ENCODE results near the gene VANGL1.

The VANGL1 gene

DNA sequence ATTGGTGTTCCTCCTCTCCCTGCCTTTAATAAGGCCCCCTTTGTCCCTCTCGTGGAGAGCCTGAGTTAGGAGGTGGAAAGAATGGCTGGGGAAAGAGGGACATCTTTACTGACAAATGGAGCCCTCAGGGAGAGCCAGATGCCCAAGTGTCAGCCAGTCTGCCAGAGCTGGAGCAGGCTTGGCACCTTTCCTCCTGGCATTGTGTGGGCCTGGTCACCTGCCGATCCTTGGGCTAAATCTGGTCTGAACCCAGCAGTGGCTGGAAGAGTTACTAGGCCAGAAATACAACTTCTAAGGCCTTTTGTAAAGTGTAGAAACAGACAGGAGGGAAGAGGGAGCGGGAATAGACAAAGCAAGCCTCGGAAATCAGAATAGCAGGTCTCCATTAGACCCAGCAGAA is 24.9 kb downstream of the VANGL1 start:
- Histone ChIP-seq H2BK12ac (ENCODE audit: low read length in 2 of 2) (no peak overlapping the region), H3K23ac (ENCODE audit: low read length in 2 of 2) (no peak overlapping the region), H3K36me3 (ENCODE audit: control insufficient read depth in 1 of 2, insufficient read depth in 2 of 2, low read depth in 1 of 2, low read length in 2 of 2) (peaks cover 36 to 66% of the 10 kb centered on the region in 2 experiments), H3K14ac (ENCODE audit: low read length in 2 of 2) (no peak overlapping the region), H3K18ac (ENCODE audit: low read depth in 1 of 2, low read length in 2 of 2) (no peak overlapping the region), H3K4me3 (ENCODE audit: insufficient read depth in 1 of 2, low read depth in 1 of 2, low read length in 2 of 2) (no peak overlapping the region), H3K9me3 (ENCODE audit: control insufficient read depth, low read length) (peaks cover 16% of the 10 kb centered on the region), H2BK15ac (ENCODE audit: low read depth, poor library complexity, severe bottlenecking) (no peak overlapping the region), H3K27me3 (ENCODE audit: control insufficient read depth in 1 of 2, insufficient read depth in 1 of 2, low read length in 2 of 2) (no peaks in the 10 kb centered on the region), H3K4ac (ENCODE audit: low read depth in 1 of 2, low read length in 2 of 2) (no peak overlapping the region), H2AFZ (ENCODE audit: low read depth, low read length) (no peak overlapping the region), H4K8ac (ENCODE audit: low read length) (no peak overlapping the region), H4K91ac (ENCODE audit: low read length) (no peak overlapping the region), H3K4me1 (ENCODE audit: control insufficient read depth, insufficient read depth, low read depth, low read length) (peaks cover 17% of the 10 kb centered on the region), H3K4me2 (ENCODE audit: low read length, poor library complexity, severe bottlenecking) (no peak overlapping the region), H2BK5ac (ENCODE audit: low read depth, low read length, poor library complexity, severe bottlenecking) (no peak overlapping the region), H3K27ac (ENCODE audit: low read length, poor library complexity, severe bottlenecking) (no peak overlapping the region), H3K9ac (ENCODE audit: low read length) (no peak overlapping the region), H2AK5ac (ENCODE audit: low read length, severe bottlenecking) (no peak overlapping the region), H2BK120ac (ENCODE audit: low read depth, low read length) (no peak overlapping the region), H3K79me1 (replicated peaks; ENCODE audit: low read length, poor library complexity, severe bottlenecking) (peaks cover 43% of the 10 kb centered on the region)
- DNase-seq: no peak
- WGBS: 97% methylated on average over 4 of the region's 4 CpGs

DNA sequence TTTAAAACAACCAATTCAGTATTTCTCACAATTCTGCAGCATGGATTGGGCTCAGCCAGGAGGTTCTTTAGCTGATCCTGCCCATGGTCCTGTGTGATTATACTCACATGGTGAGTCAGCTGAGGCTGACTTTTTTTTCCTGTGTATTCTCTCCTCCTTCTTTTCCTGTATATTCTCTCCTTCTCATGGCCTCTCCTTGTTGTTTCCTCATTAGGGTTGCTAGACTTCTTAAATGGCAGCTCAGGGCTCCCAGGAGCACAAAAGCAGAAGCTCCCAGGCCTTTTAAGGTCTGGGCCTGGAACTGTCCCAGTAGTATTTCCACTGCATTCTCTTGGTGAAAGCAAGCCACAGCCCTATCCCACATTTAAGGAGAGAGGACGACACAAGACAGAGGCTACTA is 26.8 kb downstream of the VANGL1 start:
- Histone ChIP-seq H3K4ac (ENCODE audit: low read depth in 1 of 2, low read length in 2 of 2) (no peak overlapping the region), H3K4me1 (ENCODE audit: control insufficient read depth, insufficient read depth, low read depth, low read length) (peaks cover 22% of the 10 kb centered on the region), H3K27ac (ENCODE audit: low read length, poor library complexity, severe bottlenecking) (peak overlapping the region; percentile 65), H4K91ac (ENCODE audit: low read length) (no peak overlapping the region), H2AFZ (ENCODE audit: low read depth, low read length) (no peak overlapping the region), H3K9me3 (ENCODE audit: control insufficient read depth, low read length) (peaks cover 16% of the 10 kb centered on the region), H2BK5ac (ENCODE audit: low read depth, low read length, poor library complexity, severe bottlenecking) (no peak overlapping the region), H3K27me3 (ENCODE audit: control insufficient read depth in 1 of 2, insufficient read depth in 1 of 2, low read length in 2 of 2) (no peaks in the 10 kb centered on the region), H4K8ac (ENCODE audit: low read length) (no peak overlapping the region), H3K18ac (ENCODE audit: low read depth in 1 of 2, low read length in 2 of 2) (no peak overlapping the region), H3K4me2 (ENCODE audit: low read length, poor library complexity, severe bottlenecking) (no peak overlapping the region), H2BK120ac (ENCODE audit: low read depth, low read length) (no peak overlapping the region), H2BK12ac (ENCODE audit: low read length in 2 of 2) (no peak overlapping the region), H3K23ac (ENCODE audit: low read length in 2 of 2) (no peak overlapping the region), H3K36me3 (ENCODE audit: control insufficient read depth in 1 of 2, insufficient read depth in 2 of 2, low read depth in 1 of 2, low read length in 2 of 2) (peaks cover 29 to 58% of the 10 kb centered on the region in 2 experiments), H3K9ac (ENCODE audit: low read length) (no peak overlapping the region), H3K4me3 (ENCODE audit: insufficient read depth in 1 of 2, low read depth in 1 of 2, low read length in 2 of 2) (no peak overlapping the region), H3K79me1 (replicated peaks; ENCODE audit: low read length, poor library complexity, severe bottlenecking) (peaks cover 50% of the 10 kb centered on the region), H2BK15ac (ENCODE audit: low read depth, poor library complexity, severe bottlenecking) (no peak overlapping the region), H2AK5ac (ENCODE audit: low read length, severe bottlenecking) (peak overlapping the region; percentile 3), H3K14ac (ENCODE audit: low read length in 2 of 2) (no peak overlapping the region)
- WGBS: no CpG with 5 or more reads among the region's 1 CpG
- DNase-seq: peak; percentile 42

DNA sequence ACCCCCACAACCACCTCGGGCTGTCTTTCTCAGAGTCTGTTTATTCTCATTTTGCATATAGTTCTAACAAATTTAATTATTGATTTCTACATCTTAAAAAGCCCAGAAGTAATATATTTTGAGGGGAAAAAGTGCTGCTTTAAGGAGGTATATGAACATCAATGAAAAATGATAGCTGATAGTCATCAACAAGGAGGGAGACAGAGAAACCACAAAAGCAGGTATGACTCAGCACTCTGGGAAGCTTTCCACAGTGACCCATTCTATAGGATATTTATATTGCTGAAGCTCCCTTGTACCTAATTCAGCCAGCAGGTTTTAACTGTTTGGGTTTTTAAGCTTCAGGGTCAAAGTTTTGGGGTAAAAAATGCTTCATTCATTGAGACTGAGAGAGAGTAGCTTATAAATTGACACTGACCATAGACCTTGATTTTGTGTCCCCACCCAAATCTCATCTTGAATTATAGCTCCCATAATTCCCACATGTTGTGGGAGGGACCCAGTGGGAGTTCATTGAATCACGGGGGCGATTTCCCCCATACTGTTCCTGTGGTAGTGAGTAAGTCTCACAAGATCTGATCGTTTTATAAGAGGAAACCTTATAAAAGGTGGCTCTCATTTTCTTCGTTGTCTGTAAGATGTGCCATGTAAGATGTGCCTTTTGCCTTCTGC is 27.4 kb downstream of the VANGL1 start:
- Histone ChIP-seq H3K4ac (ENCODE audit: low read depth in 1 of 2, low read length in 2 of 2) (no peak overlapping the region), H2BK12ac (ENCODE audit: low read length in 2 of 2) (no peak overlapping the region), H3K4me1 (ENCODE audit: control insufficient read depth, insufficient read depth, low read depth, low read length) (peaks cover 22% of the 10 kb centered on the region), H3K36me3 (ENCODE audit: control insufficient read depth in 1 of 2, insufficient read depth in 2 of 2, low read depth in 1 of 2, low read length in 2 of 2) (peaks cover 24 to 55% of the 10 kb centered on the region in 2 experiments), H3K9me3 (ENCODE audit: control insufficient read depth, low read length) (peaks cover 16% of the 10 kb centered on the region), H3K27me3 (ENCODE audit: control insufficient read depth in 1 of 2, insufficient read depth in 1 of 2, low read length in 2 of 2) (no peaks in the 10 kb centered on the region), H2BK15ac (ENCODE audit: low read depth, poor library complexity, severe bottlenecking) (no peak overlapping the region), H3K23ac (ENCODE audit: low read length in 2 of 2) (no peak overlapping the region), H3K4me2 (ENCODE audit: low read length, poor library complexity, severe bottlenecking) (no peak overlapping the region), H2BK120ac (ENCODE audit: low read depth, low read length) (no peak overlapping the region), H3K27ac (ENCODE audit: low read length, poor library complexity, severe bottlenecking) (peak overlapping the region; percentile 65), H3K18ac (ENCODE audit: low read depth in 1 of 2, low read length in 2 of 2) (no peak overlapping the region), H3K9ac (ENCODE audit: low read length) (no peak overlapping the region), H3K14ac (ENCODE audit: low read length in 2 of 2) (no peak overlapping the region), H2AK5ac (ENCODE audit: low read length, severe bottlenecking) (peak overlapping the region; percentile 3), H3K4me3 (ENCODE audit: insufficient read depth in 1 of 2, low read depth in 1 of 2, low read length in 2 of 2) (no peak overlapping the region), H3K79me1 (replicated peaks; ENCODE audit: low read length, poor library complexity, severe bottlenecking) (peaks cover 49% of the 10 kb centered on the region), H4K91ac (ENCODE audit: low read length) (no peak overlapping the region), H2AFZ (ENCODE audit: low read depth, low read length) (no peak overlapping the region), H2BK5ac (ENCODE audit: low read depth, low read length, poor library complexity, severe bottlenecking) (no peak overlapping the region), H4K8ac (ENCODE audit: low read length) (no peak overlapping the region)
- 90% methylated on average over 2 of the region's 5 CpGs for WGBS
- peak; percentile 77 for DNase-seq

DNA sequence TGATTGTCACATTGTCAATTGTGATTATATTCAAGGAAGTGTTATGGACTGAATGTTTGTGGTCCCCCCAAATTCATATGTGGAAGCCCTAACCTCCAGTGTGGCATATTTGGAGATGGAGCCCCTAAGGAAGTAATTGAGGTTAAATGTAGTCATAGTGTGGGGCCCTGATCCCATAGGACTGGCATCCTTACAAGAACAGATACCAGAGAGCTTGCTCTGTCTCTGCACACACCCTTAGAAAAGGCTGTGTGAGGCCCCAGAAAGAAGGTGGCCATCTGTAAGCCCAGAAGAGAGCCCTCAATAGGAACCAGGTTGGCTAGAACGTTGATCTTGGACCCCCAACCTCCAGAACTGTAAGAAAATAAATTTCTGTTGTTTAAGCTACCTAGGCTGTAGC is 28.1 kb downstream of the VANGL1 start:
- no peak overlapping the region for H4K91ac ChIP-seq (ENCODE audit: low read length)
- WGBS: no CpG with 5 or more reads among the region's 1 CpG
- no peaks in the 10 kb centered on the region for H3K27me3 ChIP-seq (ENCODE audit: control insufficient read depth in 1 of 2, insufficient read depth in 1 of 2, low read length in 2 of 2)
- H3K18ac ChIP-seq (ENCODE audit: low read depth in 1 of 2, low read length in 2 of 2): peak overlapping the region in 1 of 2 experiments; percentile 21
- no peak overlapping the region for H3K14ac ChIP-seq (ENCODE audit: low read length in 2 of 2)
- peaks cover 16% of the 10 kb centered on the region for H3K9me3 ChIP-seq (ENCODE audit: control insufficient read depth, low read length)
- H3K4me1 ChIP-seq (ENCODE audit: control insufficient read depth, insufficient read depth, low read depth, low read length): peaks cover 22% of the 10 kb centered on the region
- H3K27ac ChIP-seq (ENCODE audit: low read length, poor library complexity, severe bottlenecking): peak overlapping the region; percentile 87
- no peak overlapping the region for H2BK5ac ChIP-seq (ENCODE audit: low read depth, low read length, poor library complexity, severe bottlenecking)
- peak overlapping the region; percentile 14 for H3K4me2 ChIP-seq (ENCODE audit: low read length, poor library complexity, severe bottlenecking)
- no peak overlapping the region for H2AFZ ChIP-seq (ENCODE audit: low read depth, low read length)
- H3K79me1 ChIP-seq (replicated peaks; ENCODE audit: low read length, poor library complexity, severe bottlenecking): peaks cover 49% of the 10 kb centered on the region
- H3K9ac ChIP-seq (ENCODE audit: low read length): no peak overlapping the region
- peaks cover 22 to 49% of the 10 kb centered on the region in 2 experiments for H3K36me3 ChIP-seq (ENCODE audit: control insufficient read depth in 1 of 2, insufficient read depth in 2 of 2, low read depth in 1 of 2, low read length in 2 of 2)
- no peak overlapping the region for H4K8ac ChIP-seq (ENCODE audit: low read length)
- H3K4me3 ChIP-seq (ENCODE audit: insufficient read depth in 1 of 2, low read depth in 1 of 2, low read length in 2 of 2): no peak overlapping the region
- peak overlapping the region; percentile 69 for H2AK5ac ChIP-seq (ENCODE audit: low read length, severe bottlenecking)
- no peak overlapping the region for H3K4ac ChIP-seq (ENCODE audit: low read depth in 1 of 2, low read length in 2 of 2)
- no peak for DNase-seq
- H3K23ac ChIP-seq (ENCODE audit: low read length in 2 of 2): no peak overlapping the region
- H2BK15ac ChIP-seq (ENCODE audit: low read depth, poor library complexity, severe bottlenecking): peak overlapping the region; percentile 2
- H2BK12ac ChIP-seq (ENCODE audit: low read length in 2 of 2): no peak overlapping the region
- no peak overlapping the region for H2BK120ac ChIP-seq (ENCODE audit: low read depth, low read length)

All from mesenchymal stem cell (in vitro differentiated cells and primary cell).